H9 (cell line): ENCODE results near the gene IGF2BP3. TPM values are rescaled to one million over a fixed set of nuclear protein-coding genes. Genes with fewer than 3 reads are reported as not detected.

Source experiments
- DNase-seq: peaks from one replicate; pipeline ENCODE4 v3.0.0-alpha.2; 2017
- H2AFZ ChIP-seq: one replicate; pipeline ENCODE4 v1.6.1; 2013; ENCODE audit warnings: mild to moderate bottlenecking, low read length, control low read depth, moderate library complexity
- H2AK5ac ChIP-seq: 2 replicates; pipeline ENCODE4 v1.6.1; 2013; ENCODE audit warnings: low read length, control low read depth, mixed read lengths; ENCODE audit not compliant: insufficient read length
- H2BK120ac ChIP-seq: one replicate; pipeline ENCODE4 v1.6.1; 2013; ENCODE audit warnings: low read depth, mild to moderate bottlenecking, low read length, control low read depth, inconsistent platforms; ENCODE audit not compliant: poor library complexity, severe bottlenecking
- H2BK12ac ChIP-seq: 2 replicates; pipeline ENCODE4 v1.6.1; 2013; ENCODE audit warnings: low read length, control low read depth, mixed read lengths, low read depth; ENCODE audit not compliant: insufficient read length
- H2BK15ac ChIP-seq: 2 replicates; pipeline ENCODE4 v1.6.1; 2013; ENCODE audit warnings: low read depth, low read length, control low read depth
- H2BK20ac ChIP-seq: one replicate; pipeline ENCODE4 v1.6.1; 2013; ENCODE audit warnings: low read depth, mild to moderate bottlenecking, low read length, control low read depth, inconsistent platforms; ENCODE audit not compliant: poor library complexity, severe bottlenecking
- H2BK5ac ChIP-seq: 2 replicates; pipeline ENCODE4 v1.6.1; 2013; ENCODE audit warnings: low read length, control low read depth, mixed read lengths; ENCODE audit not compliant: insufficient read length
- H3K14ac ChIP-seq: 2 replicates; pipeline ENCODE4 v1.6.1; 2013; ENCODE audit warnings: low read length, control low read depth; ENCODE audit not compliant: insufficient read depth
- H3K18ac ChIP-seq: 2 replicates; pipeline ENCODE4 v1.6.1; 2013; ENCODE audit warnings: low read depth, mild to moderate bottlenecking, mixed read lengths, low read length, control low read depth; ENCODE audit not compliant: insufficient read length
- H3K23ac ChIP-seq: 2 replicates; pipeline ENCODE4 v1.6.1; 2013; ENCODE audit warnings: low read length, control low read depth, mixed read lengths, low read depth; ENCODE audit not compliant: insufficient read length
- H3K23me2 ChIP-seq: 2 replicates; pipeline ENCODE4 v1.6.1; 2013; ENCODE audit warnings: low read depth, mild to moderate bottlenecking, mixed read lengths, low read length, control low read depth; ENCODE audit not compliant: insufficient read length, poor library complexity, severe bottlenecking
- H3K27ac ChIP-seq: 2 replicates; pipeline ENCODE4 v1.5.1; 2013; ENCODE audit warnings: low read length, control low read depth, mixed read lengths, low read depth; ENCODE audit not compliant: insufficient read length
- H3K27me3 ChIP-seq: 2 replicates; pipeline ENCODE4 v1.6.1; 2013; ENCODE audit warnings: low read length, control low read depth, inconsistent platforms; ENCODE audit not compliant: insufficient read depth
- H3K4ac ChIP-seq: 2 replicates; pipeline ENCODE4 v1.6.1; 2013; ENCODE audit warnings: low read depth, mild to moderate bottlenecking, control low read depth, inconsistent platforms, low read length, moderate library complexity
- H3K4me1 ChIP-seq: 2 replicates; pipeline ENCODE4 v1.6.1; 2013; ENCODE audit warnings: low read length, control low read depth, inconsistent platforms; ENCODE audit not compliant: insufficient read depth
- H3K4me2 ChIP-seq: 2 replicates; pipeline ENCODE4 v1.6.1; 2013; ENCODE audit warnings: low read length, control low read depth, mixed read lengths; ENCODE audit not compliant: insufficient read length, insufficient read depth
- H3K56ac ChIP-seq: 2 replicates; pipeline ENCODE4 v1.6.1; 2013; ENCODE audit warnings: low read depth, mild to moderate bottlenecking, mixed read lengths, low read length, control low read depth; ENCODE audit not compliant: insufficient read length
- H3K79me1 ChIP-seq: 2 replicates; pipeline ENCODE4 v1.6.1; 2013; ENCODE audit warnings: low read depth, mild to moderate bottlenecking, moderate library complexity, low read length, control low read depth, inconsistent platforms; ENCODE audit not compliant: insufficient read depth, poor library complexity, severe bottlenecking
- H3K79me2 ChIP-seq: 2 replicates; pipeline ENCODE4 v1.6.1; 2013; ENCODE audit warnings: low read length, control low read depth, inconsistent platforms; ENCODE audit not compliant: insufficient read depth
- H3K9ac ChIP-seq: 2 replicates; pipeline ENCODE4 v1.6.1; 2013; ENCODE audit warnings: low read length, control low read depth, mixed read lengths; ENCODE audit not compliant: insufficient read length; ENCODE audit errors: extremely low read depth
- H3K9me3 ChIP-seq: one replicate; pipeline ENCODE4 v1.6.1; 2013; ENCODE audit warnings: low read depth, low read length, inconsistent platforms; ENCODE audit not compliant: control insufficient read depth
- H3T11ph ChIP-seq: one replicate; pipeline ENCODE4 v1.6.1; 2013; ENCODE audit warnings: mild to moderate bottlenecking, low read length, control low read depth, inconsistent platforms
- H4K20me1 ChIP-seq: one replicate; pipeline ENCODE4 v1.6.1; 2013; ENCODE audit not compliant: control insufficient read depth, insufficient read length, insufficient read depth
- H4K5ac ChIP-seq: 2 replicates; pipeline ENCODE4 v1.6.1; 2013; ENCODE audit warnings: low read depth, mild to moderate bottlenecking, mixed read lengths, low read length, control low read depth; ENCODE audit not compliant: insufficient read length
- H4K8ac ChIP-seq: replicated peaks from 2 replicates; pipeline ENCODE4 v1.6.1; 2013; ENCODE audit warnings: low read length, control low read depth, mixed read lengths, low read depth; ENCODE audit not compliant: insufficient read length
- H4K91ac ChIP-seq: 2 replicates; pipeline ENCODE4 v1.6.1; 2013; ENCODE audit warnings: low read depth, mild to moderate bottlenecking, moderate library complexity, mixed read lengths, low read length, control low read depth; ENCODE audit not compliant: insufficient read length
- H3K27ac Mint-ChIP-seq, 3 experiments: 2 replicates in 2 of 3; 3 replicates in 1 of 3; pipeline ENCODE4 v1.8.0; 2020 to 2021; ENCODE audit warnings: mixed read lengths in 3 of 3, mild to moderate bottlenecking in 1 of 3, moderate library complexity in 1 of 3
- H3K27me3 Mint-ChIP-seq: 2 replicates; pipeline ENCODE4 v1.8.0; 2021; ENCODE audit warnings: low read depth, mild to moderate bottlenecking, moderate library complexity, mixed read lengths
- H3K36me3 Mint-ChIP-seq, 3 experiments: 2 replicates in 2 of 3; 3 replicates in 1 of 3; pipeline ENCODE4 v1.8.0; 2020 to 2021; ENCODE audit warnings: low read depth in 3 of 3, mixed read lengths in 3 of 3; ENCODE audit not compliant: insufficient read depth in 1 of 3
- H3K4me1 Mint-ChIP-seq, 2 experiments: 2 replicates each; pipeline ENCODE4 v1.8.0; 2020; ENCODE audit warnings: mixed read lengths in 2 of 2
- H3K4me3 Mint-ChIP-seq, 2 experiments: 2 replicates in 1 of 2; 3 replicates in 1 of 2; pipeline ENCODE4 v1.8.0; 2020 to 2021; ENCODE audit warnings: mild to moderate bottlenecking in 2 of 2, mixed read lengths in 2 of 2, moderate library complexity in 1 of 2
- H3K9me3 Mint-ChIP-seq, 2 experiments: 2 replicates in 1 of 2; 3 replicates in 1 of 2; pipeline ENCODE4 v1.8.0; 2020; ENCODE audit warnings: mild to moderate bottlenecking in 2 of 2, mixed read lengths in 2 of 2, moderate library complexity in 1 of 2
- CTCF ChIP-seq: fragments of 200-600 bp; sonication (generic); conservative IDR thresholded peaks from 3 replicates; pipeline ENCODE4 v1.8.0; 2021; ENCODE audit warnings: antibody characterized with exemption, mild to moderate bottlenecking
- WGBS: extraction: QIAGEN DNeasy Blood & Tissue Kit; methylation state at CpG from one replicate; pipeline ENCODE4 v1.1.7; 2013; ENCODE audit warnings: missing lambda C conversion rate, low lambda C conversion rate, mixed read lengths; ENCODE audit not compliant: insufficient read length; ENCODE audit errors: extremely low coverage; 5-methylcytosine and 5-hydroxymethylcytosine counted together
- total RNA-seq: library from RNA; stranded (reverse); gene quantifications from 2 replicates; pipeline ENCODE4 v1.2.1, GENCODE V29; 2021

The IGF2BP3 gene
- total RNA-seq, 1 experiment from 2014 or later = 197 TPM

GRCh38 chr7:23454881-23455526 is 15.3 kb downstream of the IGF2BP3 start:
- no peaks in the 10 kb centered on the region for H3K9me3 Mint-ChIP-seq
- TF ChIP-seq CTCF = no peak
- Histone ChIP-seq H3K79me1 (no peaks in the 10 kb centered on the region), H3K23me2 (no peaks in the 10 kb centered on the region), H3T11ph (no peak overlapping the region), H2BK15ac (no peak overlapping the region), H3K9me3 (no peaks in the 10 kb centered on the region), H2AFZ (no peak overlapping the region), H2BK20ac (no peak overlapping the region), H4K8ac (no peak overlapping the region), H3K18ac (no peak overlapping the region), H2BK5ac (no peak overlapping the region), H3K4me1 (peaks cover 3% of the 10 kb centered on the region; the same call in 1 of the 2 replicates), H4K91ac (no peak overlapping the region), H4K20me1 (no peaks in the 10 kb centered on the region), H3K4ac (no peak overlapping the region), H3K56ac (no peak overlapping the region), H2AK5ac (no peak overlapping the region), H3K9ac (no peak overlapping the region), H3K27me3 (no peaks in the 10 kb centered on the region), H3K4me2 (no peak overlapping the region), H4K5ac (no peak overlapping the region), H3K14ac (no peak overlapping the region), H2BK12ac (no peak overlapping the region), H3K79me2 (peaks cover 70% of the 10 kb centered on the region), H2BK120ac (no peak overlapping the region), H3K23ac (no peak overlapping the region), H3K27ac (no peak overlapping the region)
- H3K4me3 Mint-ChIP-seq = peak overlapping the region in 1 of 2 experiments; percentile 32; a peak in 1 of 5 replicates
- no CpG with 5 or more reads among the region's 5 CpGs for WGBS
- H3K4me1 Mint-ChIP-seq = peaks cover 61 to 67% of the 10 kb centered on the region in 2 experiments
- peak overlapping the region; percentile 58 to 82 (median 65) for H3K27ac Mint-ChIP-seq
- peaks cover 18 to 55% (median 35%) of the 10 kb centered on the region in 3 experiments for H3K36me3 Mint-ChIP-seq
- H3K27me3 Mint-ChIP-seq = no peaks in the 10 kb centered on the region
- no peak for DNase-seq
